Measurements from ENCODE around the gene PFDN2.
"Not testable (repeated sequence)": the region's sequence is repeated elsewhere in the genome, so short reads cannot be mapped to it uniquely, and the experiment has no call there.

Gene PFDN2

DNA sequence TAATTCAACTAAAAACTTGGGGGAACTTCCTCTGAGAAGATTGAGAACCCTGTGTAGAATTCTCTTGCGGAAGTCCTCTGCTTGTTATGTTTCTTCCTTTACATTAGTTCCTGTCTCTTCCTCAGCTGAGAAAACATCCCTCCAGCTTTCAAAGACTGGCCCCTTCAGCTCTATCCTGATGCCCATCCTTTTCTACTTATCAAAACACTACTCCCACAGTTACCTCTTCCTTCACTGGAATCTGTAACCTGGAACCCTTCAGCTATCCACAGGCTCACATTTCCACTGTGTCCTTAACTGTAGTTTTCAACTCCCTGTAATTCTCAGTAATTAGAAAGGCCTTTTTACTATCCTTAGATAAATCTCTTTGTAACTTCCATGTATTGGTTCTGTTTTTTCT lies 20.6 kb upstream of the PFDN2 start:
- DNase-seq (ENCODE audit: low read depth) = no peak

DNA sequence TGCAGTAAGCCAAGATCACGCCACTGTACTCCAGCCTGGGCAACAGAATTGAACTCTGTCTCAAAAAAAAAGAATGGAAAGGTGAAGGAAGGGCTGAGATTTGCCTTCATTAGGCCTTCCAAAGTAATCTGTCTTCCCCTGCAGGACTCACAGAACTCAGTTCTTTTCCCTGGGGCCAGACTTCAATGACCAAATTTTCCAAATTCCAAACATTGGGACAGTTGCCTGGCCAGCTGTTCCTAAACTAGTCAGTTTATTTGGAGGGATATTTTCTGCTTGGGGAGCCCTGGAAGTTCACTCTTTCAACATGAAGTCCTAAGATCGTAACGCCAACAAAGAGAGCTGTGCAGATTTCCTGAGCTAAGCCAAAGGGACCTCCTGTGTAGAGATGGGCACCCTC lies 20.0 kb upstream of the PFDN2 start:
- DNase-seq (ENCODE audit: low read depth) = no peak

DNA sequence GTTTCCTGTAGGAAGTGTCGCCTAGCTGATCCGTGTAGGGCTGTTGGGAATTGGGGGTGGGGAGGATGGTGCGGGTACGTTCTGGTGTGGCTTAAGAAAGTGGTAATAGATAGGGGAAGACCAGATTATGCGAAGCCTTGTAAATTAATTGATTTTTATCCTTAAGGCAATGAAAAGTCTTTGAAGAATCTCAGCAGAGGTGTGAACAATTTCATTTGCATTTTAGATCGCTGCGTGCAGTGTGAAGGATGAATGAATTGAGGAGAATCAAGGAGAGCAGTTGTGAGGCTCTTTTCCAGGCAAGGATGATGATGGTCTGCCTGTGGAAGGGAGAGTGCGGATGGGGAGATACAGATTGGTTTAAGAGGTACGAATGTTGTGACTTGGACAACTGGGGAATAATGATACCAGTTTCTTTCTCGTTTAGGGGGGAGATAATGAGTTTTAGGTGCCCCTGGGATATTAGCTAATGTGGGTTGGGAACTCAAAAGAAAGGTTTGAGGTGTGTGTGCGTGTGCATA lies 15.4 kb upstream of the PFDN2 start:
- no peak for DNase-seq (ENCODE audit: low read depth)

DNA sequence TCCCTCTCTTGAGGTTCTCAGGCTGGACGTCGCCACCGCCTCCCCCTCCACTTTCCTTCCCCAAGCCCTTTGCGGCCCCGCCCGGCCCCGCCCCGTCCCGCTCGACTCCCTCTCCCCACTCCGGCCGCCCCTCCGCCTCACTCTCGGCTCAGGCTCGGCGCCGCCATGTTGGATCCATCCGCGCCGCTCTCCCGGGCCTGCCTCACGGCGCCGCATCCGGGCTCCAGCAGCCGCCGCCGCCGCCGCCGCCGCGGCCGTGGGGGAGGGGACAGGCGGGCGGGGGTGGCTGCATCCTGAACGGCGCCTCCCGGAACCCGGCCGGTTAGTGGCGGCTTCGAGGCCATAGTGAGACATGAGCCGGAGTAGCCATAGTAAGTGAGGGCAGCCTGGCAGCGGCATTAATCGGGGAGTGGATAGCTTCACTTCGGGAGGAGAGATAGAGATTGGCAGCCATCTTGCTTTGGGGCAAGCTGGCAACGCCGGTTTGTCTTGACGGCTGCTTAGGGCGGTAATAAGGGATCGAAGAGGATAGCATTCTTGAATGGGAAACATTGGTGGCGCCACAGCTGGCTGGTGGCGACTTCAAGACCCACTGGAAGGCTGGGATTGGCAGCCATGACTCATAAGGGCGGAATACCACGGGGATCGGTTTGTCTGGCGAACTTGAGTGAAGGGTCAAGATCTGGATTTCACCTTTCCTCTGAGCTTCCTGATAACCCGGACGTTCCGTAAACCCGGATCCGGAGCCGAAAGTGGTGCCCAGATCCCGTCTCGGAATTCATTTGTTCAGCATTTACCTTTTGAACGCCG lies 14.8 kb upstream of the PFDN2 start, which contains the start of gene DEDD:
DEDD (minus strand) TSS at position 258 of the 810 bp plus-strand sequence. CDS start 8,205 bp downstream, outside the sequence.
- peak; percentile 98 for DNase-seq (ENCODE audit: low read depth)

DNA sequence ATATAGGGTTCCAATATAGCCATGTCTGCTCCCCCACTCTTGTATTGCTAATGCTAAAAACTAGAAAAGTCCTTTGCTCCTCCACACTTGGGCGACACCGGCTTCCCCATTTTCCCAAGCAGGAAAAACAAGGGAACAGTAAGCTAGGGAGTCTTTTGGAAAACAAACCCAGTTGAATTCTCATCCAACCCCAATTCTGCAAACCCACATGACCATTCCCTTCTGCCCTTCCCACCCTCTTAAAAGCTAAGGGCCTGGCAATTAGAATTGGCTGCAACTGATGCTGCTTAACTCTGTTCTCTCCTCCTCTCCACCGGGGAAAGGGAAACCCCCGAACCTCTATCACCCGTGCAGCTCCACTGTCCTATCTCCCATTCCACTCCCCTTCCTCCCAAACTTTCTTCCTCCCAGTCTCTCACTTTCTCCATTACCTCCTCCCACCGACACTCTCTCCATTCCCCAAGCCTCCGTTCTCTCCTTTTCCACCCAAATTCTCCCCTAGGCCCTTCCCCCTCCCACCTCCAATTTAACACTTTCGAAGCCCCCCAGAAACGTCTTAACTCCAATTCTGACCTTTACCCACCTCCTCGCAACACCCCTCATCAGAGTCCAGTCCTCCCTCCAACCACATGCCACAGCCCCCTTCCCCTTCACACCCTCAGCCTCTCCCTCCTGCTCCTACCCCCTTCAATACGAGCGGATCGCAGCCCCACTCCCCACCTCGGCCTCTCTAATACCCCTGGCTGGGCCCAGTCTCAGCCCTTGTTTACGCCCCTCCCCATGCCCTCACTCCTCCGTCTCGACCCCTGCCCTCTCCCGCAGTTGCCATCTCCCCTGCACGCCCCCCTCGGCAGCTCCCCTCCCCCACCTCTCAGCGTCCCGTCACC lies 13.9 kb upstream of the PFDN2 start:
- DNase-seq (ENCODE audit: low read depth) = peak; percentile 39

DNA sequence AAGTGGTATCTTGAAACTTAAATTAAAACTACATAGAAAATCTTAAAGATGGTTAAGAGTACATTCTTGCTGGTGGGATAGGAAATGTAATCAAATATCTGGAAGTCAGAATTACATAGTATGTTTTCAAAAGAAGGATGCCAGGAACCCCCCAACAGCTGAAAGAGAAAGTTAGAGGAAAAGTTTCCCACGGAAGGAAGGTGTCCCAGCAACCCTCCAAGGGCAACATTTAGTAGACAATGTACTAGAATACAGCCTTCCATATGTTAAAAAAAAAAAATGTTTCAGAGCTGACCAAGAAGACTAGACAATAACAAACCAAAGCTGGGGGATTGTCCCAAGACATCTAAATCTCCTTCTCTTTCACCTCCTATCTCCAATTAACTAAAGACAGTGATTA lies 12.4 kb upstream of the PFDN2 start:
- no peak for DNase-seq (ENCODE audit: low read depth)

DNA sequence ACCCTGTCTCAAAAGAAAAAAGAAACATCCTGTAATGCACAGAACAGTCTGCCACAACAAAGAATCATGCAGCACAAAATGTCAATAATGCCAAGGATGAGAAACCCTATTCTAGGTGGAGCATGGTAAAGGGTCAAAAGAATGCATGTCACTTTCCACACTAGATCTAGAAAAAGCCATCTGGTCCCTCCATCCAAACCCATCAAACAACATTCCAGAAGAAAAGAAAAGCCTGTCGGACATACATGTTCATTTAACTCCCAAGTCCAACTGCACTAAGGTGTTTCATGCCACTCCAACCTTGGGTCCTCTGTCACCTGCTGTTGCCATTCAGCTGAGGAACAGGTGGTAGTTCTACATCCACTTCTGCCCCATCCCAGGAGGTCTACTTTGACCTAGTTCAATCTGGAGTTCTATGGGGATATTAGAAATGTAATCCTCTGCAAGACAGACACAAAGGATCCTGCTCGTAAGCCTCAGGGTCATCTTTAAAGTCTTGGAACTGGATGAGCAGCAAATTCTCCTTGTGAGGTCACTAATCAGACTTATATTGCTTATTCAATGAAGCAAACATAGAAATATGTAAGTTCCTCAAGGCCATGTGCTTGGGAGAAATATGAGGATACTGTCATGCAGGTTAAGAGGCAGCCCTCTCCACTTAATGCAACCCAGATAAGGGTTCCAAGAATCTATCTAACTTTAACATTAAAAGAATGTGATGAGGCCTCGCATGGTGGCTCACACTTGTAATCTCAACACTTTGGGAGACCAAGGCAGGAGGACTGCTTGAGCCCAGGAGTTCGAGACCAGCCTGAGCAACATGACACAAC lies 11.0 kb upstream of the PFDN2 start:
- no peak for DNase-seq (ENCODE audit: low read depth)

DNA sequence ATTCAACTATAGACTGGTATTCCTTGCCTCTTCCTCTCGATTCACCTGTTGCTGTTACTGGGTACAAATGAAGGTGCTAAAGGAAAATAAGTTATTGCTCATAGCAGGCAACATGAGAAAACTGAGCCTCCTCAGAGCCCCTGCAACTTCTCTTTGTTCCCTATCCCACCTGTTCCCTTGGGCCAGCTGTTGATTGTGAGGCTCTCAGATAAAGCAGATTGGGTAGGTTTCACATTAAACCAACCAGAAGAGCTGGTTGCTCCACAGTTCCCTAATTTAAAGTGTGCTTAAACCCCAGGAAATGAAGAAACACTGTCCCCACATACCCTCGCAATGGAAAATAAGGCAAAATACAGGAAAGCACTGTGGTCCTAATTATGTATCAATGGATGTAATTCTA lies 9.8 kb upstream of the PFDN2 start:
- no peak for DNase-seq (ENCODE audit: low read depth)

DNA sequence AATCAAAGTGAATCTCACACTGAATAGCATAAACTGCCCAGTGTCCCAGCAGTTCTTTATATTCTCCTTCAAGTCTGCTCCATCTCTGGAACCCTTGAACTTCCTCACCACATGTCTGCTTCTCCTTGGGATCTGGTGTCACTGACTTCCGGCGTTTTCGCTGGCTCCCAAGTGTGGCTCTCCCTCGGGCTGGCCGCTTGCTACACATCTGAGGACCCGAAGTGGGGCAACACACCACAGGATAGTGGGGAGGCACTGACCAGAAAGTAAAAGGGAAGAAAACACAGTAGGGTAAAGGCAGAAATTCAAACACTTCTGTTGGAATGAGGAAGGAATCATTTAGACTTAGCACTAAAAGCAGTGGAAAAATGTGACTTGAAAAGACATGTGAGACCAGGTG lies 5.1 kb upstream of the PFDN2 start:
- no peak for DNase-seq (ENCODE audit: low read depth)

DNA sequence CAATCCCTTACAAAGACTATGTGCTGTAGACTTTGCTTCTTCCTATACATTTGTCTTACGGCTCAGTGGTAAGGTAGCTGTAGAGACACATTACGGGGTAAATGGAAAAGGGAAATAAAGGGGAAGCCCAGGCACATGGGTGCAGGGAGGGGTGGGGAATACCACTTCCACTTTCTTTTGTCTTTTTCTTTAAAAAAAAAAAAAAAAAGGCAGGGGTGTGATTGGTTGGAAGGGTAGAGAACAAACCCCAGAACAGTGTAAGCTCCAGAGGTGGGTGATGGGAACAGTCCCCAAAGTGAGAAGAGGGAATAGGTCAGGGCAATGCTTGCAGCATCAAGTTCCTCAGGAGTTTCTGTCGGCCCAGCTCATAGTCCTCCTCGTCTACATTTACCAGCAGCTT lies 4.0 kb upstream of the PFDN2 start:
- DNase-seq (ENCODE audit: low read depth) = no peak

DNA sequence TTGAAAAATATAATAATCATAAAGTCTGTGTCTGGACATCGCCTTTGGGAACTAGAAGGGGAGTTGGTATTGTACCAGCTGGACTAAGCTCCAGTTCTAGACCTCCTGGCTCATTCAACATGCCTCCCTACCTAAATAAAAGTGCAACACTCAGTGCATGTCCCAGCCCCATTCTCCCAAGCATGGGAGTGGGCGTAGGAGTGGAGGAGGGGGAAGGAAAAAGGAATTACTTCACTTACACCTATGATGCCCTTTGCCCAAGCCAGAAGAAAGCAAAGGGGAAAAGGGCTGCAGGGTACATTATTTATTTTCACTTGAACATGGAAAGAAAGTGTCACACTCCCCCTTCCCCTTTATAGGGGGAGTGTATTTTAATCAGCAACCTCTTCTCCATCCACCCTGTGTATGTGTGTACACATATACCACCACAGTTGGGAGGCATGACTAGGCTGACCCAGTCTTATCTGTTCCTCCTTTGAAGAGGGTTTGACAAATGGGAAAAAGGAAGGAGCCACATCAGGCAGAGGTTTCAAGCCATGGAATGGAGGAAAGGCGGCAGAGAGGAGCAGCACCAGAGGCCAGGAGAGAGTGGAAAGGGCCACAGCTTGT lies 3.3 kb upstream of the PFDN2 start:
- no peak for DNase-seq (ENCODE audit: low read depth)

DNA sequence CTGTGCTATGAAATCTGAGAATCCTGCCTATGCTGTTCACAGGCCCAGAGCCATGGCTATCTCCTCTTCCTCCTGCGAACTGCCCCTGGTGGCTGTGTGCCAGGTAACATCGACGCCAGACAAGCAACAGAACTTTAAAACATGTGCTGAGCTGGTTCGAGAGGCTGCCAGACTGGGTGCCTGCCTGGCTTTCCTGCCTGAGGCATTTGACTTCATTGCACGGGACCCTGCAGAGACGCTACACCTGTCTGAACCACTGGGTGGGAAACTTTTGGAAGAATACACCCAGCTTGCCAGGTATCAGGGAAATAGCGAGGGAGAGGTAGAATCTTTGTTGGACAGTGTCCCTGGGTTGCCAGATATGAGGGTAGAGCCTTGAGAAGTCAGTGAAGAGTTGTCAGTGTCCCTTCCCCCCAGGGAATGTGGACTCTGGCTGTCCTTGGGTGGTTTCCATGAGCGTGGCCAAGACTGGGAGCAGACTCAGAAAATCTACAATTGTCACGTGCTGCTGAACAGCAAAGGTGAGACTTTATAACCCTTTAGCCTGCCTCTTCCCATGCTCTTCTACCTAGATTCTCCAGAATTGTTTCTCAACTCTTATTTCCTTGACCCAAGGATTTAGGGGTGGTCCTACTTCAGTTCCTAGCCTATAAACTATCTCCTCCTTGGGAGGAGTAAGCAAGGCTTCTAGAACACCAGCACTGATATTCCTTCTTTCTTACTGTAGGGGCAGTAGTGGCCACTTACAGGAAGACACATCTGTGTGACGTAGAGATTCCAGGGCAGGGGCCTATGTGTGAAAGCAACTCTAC lies 1.5 kb upstream of the PFDN2 start:
- DNase-seq (ENCODE audit: low read depth) = peak; percentile 76

DNA sequence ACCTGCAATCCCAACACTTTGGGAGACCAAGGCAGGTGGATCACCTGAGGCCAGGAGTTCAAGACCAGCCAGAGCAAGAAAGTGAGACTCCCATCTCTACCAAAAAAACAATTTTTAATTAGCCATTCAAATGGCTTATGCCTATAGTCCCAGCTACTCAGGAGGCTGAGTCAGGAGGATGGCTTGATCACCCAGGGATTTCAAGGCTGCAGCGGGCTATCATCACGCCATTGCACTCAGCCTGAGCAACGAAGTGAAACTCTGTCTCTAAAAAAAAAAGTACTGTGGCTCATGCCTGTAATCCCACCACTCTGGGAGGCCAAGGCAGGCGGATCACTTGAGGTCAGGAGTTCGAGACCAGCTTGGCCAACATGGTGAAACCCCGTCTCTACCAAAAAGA lies 1.9 kb downstream of the PFDN2 start:
- not testable (repeated sequence) for DNase-seq (ENCODE audit: low read depth)

DNA sequence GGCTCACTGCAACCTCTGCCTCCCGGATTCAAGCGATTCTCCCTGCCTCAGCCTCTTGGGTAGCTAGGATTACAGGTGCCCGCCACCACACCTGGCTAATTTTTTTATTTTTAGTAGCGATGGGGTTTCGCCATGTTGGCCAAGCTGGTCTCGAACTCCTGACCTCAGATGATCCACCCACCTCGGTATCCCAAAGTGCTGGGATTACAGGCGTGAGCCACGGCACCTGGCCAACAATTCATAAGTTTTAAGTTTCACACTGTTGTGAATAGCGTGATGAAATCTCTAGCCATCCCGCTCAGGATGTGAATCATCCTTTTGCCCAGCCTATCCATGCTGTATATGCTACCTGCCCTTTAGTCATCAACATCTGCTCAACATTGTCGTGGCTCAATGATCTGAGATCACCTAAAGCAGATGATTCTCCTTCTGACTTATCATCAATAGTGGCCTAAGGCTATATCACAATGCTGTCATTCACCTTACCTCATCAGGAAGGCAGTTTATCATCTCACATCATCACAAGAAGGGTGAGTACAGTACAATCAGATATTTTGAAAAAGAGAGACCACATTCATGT lies 2.6 kb downstream of the PFDN2 start:
- DNase-seq (ENCODE audit: low read depth) = peak; percentile 79

DNA sequence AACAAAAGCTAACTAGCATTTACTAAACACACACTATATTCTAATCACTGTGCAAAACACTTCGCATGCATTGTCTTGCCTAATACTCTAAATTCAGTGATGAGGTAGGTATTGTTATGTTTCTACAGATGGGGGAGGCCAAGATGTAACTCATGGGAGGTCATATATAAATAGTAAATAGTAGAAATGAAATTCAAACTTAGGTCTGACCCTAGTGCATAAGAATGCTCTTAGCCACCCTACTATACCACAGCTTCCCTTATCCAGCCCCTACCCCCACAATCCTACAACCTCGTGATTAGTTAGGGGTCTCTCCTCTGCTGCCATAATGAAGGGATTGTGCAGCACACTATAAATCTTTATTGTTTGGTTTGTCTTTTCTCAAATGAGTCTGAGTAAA lies 3.3 kb downstream of the PFDN2 start:
- DNase-seq (ENCODE audit: low read depth) = no peak

DNA sequence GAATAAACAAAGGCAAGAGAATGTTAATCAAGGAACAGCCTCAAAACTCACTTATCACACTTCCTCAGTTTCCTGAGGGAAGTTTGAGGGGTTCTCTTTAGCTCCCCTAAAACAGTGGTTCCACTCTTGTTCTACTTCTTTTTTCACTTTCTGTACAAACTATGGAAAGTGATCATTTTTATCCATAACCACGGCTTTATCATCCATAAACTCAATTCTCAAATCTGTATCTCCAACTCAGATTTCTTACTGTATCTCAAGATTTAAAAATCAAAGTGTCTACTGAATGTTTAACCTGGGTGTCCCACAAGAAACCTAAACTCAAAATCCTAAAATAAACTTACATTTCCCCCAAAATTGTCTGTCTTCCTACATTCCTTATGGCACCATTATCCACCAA lies 3.9 kb downstream of the PFDN2 start:
- DNase-seq (ENCODE audit: low read depth) = no peak

DNA sequence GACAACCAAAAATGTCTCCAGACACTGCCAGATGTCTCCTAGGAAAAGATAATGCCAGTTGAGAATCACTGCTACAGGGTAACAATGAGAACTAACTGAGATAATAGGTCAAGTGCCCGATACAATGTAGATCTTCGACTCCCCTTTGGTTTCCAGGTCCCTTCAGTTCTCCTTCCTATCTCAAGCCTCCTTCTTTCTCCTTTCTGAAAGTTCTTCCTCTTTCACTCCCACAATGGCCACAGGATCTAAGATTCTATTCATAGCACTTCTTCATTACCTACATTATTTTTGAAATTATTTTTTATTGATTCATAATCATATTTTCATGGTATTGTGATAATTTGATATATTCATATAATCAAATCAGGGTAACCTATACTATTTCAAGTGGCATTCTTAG lies 6.3 kb downstream of the PFDN2 start:
- DNase-seq (ENCODE audit: low read depth) = no peak

DNA sequence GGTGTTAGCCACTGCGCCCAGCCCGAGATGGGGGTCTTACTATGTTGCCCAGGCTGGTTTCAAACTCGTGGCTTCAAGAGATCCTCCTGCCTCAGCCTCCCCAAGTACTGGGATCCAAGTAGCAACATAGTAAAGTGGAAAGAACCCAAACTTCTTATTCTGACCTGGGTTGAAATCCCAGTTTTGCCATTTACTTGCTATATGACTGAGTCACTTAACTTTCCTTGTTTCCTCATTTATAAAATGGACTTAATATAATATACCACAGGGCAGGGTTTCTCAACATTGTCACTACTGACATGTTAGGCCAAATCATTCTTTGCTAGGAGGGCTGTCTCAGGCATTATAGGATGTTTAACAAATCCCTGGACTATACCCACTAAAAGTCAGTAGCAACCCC lies 6.7 kb downstream of the PFDN2 start:
- no peak for DNase-seq (ENCODE audit: low read depth)

DNA sequence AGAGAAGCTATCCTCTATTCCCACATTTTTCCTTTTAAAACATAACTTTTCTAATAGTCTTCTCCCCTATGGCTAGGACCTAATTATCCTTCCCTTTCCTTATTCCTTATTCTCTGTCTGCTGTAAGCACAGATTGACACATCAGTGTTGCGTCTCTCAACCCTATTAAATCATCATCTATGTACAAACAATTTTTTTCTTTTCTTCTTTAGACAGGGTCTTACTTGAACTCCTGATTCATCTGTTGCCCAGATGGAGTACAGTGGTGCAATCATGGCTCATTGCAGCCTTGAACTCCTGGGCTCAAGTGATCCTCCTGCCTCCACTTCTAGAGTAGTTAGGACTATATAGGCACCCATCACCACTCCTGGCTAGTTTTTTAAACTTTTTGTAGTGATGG lies 11.4 kb downstream of the PFDN2 start:
- no peak for DNase-seq (ENCODE audit: low read depth)

DNA sequence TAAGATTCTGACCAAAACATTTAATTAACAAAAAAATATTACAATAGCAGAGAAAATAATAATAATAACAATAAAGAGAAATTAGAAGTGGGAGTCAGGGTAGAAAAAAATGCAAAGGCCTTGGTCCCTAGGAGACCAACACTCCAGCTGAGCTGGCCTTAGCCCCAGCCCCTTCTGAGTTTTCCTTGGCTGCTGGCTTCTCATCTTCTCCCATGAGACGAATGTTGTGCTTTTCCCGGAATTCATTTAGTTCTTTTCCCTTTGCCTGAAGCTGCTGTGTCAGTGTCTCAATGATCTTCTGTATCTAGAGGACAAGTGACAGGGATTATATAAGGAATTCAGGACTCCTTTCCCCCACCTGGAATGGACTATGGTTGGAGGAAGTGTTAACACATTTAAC lies 17.3 kb downstream of the PFDN2 start:
- DNase-seq (ENCODE audit: low read depth) = no peak

Measured in fibroblast of gingiva (primary cell).